ENCODE data around the gene ITPR3. TPM values are rescaled to one million over a fixed set of nuclear protein-coding genes. Genes with fewer than 3 reads are reported as not detected.

The ITPR3 gene
- polyA plus RNA-seq (ENCODE audit: insufficient read length) = 6.8 TPM

DNA sequence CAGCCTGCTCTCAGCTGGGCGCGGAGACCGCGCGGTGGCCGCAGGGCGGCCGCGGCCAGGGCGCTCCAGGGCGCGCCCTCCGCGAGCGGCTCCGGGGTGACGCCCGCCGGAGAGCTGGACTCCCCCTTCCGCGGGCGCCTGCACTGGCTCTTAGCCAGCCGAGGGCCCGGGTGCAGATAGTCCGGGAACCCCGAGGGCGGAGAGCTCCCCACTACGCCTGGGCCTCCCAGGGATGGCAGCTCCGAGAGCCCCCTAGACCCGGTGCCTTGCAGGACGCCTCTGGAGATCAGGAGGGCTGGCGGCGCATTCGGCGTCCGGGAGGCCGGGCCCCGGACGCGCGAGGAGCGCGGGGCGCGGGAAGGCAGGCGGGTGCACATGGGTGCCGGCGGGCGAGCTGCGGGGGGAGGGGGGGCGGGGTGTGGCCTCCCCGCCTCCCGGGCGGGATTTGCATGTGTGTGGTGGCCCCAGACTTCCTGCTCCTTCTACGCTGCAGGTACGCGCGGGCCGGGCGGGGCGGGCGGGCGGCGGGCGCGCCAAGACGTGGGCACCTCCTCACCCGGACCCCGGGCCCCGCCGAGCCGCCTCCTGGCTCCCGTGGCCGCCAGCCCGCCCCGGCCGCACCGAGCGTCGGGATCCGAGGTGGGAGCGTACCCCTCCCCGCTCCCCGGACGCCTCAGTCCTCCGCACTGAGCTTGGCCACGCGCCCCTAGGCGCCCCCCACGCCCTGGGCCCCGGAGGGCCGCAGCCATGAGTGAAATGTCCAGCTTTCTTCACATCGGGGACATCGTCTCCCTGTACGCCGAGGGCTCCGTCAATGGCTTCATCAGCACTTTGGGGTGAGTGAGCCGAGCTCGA is at the start of gene ITPR3:
TSS of gene ITPR3 (plus strand) at position 467 of the 855 bp plus-strand sequence. CDS start at position 748, 281 bp downstream.
- DNase-seq (ENCODE audit: low read depth) = no peak

DNA sequence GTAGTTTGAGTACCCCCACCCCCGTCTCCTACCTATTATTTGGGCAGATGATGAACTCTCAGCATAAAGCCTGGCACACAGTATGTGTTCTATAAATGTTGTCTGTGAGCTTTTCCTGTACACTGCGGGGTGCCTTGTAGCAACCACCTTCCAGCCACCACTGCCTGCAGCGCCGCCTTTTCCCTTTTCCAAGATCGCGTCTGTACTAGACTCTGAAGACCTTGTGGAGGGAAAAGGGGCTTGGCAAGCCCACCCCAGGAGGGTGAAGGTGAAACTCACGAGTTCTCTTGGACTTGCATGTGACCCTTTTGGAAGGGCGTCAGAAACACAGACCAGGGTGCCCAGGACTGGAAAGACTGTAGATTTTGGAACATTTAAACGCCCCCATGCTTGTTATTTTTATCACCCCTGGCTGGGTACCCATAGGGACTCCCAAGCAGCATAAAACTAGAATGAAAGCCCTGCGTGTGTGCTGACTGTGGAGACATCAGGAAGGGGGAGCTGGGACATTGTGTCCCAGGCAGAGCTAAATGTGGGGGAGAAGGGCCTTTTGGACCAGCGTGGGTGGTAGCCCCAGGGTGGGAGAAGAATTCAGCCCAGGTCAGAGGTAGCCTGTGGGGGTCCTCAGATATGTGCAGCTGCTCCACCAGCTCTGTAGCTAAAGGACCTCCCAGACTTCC is 49.3 kb upstream of the ITPR3 start:
- no peak for DNase-seq (ENCODE audit: low read depth)

DNA sequence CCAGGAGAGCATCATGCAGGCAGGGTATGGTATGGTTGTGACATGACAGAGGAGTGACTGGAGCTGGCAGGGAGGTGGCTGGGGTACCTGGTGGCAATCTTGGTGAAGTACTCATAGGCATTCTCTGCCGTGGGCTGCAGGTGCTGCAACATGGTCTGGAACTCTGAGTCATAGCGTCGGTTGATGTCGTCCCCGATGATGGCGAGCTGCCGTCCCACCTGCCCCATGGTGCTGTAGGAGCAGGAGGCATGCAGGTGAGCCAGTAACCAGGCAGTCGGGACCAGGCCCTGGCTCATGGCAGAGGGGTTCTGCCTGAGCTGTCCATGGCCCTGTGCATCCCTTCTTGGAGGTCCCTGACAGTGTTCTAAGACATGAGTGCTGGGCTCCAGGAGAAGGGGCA is 45.9 kb upstream of the ITPR3 start:
- no peak for DNase-seq (ENCODE audit: low read depth)

DNA sequence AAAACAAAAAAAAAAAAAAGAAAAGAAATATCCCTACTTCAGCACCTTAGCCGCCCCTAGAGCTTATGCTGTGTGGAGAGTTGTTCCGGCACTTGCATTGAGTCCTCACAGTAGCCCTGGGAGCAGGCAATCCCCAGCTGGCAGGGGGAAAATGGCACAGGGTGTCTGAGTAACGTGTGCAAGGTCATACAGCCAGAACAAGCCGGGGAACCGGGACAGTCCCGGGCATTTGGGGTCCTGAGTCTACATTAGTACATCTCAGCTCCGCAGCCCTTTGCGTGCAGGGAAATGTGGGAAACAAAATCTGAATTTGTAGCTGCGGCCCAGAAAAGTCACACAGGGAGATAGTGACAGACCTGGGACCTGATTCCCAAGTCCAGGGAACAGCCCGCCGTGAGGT is 44.5 kb upstream of the ITPR3 start:
- DNase-seq (ENCODE audit: low read depth) = no peak

DNA sequence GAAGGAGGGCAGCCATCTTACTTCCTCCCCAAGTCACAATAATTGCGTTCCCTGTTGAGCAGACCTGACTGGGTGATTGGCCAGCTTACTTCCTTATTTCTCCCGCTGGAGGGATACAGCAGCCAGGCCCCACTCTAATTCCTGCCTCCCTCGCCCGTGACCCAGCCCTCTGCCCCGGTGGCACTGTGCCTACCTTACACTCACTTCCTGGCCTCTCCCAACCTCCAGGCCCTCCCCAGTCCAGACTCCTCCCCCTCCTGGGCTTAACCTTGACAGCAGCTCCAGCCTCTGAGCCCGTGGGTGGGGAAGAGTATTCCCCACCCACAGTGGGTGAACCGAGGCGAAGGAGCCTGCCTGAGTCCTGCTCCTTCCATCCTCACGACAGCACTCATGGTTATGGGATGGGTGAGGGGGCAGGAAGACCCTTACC is 44.0 kb upstream of the ITPR3 start:
- DNase-seq (ENCODE audit: low read depth) = no peak

DNA sequence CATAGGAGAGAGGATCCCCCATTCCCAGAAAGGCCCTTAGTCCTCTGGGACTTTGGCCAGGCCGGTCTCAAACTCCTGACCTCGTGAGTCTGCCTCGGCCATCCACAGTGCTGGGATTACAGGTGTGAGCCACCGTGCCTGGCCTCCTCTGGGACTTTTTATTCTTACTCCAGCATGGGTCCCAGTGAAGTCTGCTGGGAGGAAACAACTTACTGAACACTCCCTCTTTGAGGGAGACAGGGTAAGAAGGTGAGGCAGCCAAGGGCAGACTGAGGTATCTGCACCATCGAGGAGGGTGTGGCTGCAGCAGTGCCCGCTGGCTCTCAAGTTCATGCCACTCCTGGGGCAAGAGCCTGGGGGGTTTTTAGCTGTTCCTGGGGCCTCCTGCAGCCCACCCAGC is 43.4 kb upstream of the ITPR3 start:
- no peak for DNase-seq (ENCODE audit: low read depth)

DNA sequence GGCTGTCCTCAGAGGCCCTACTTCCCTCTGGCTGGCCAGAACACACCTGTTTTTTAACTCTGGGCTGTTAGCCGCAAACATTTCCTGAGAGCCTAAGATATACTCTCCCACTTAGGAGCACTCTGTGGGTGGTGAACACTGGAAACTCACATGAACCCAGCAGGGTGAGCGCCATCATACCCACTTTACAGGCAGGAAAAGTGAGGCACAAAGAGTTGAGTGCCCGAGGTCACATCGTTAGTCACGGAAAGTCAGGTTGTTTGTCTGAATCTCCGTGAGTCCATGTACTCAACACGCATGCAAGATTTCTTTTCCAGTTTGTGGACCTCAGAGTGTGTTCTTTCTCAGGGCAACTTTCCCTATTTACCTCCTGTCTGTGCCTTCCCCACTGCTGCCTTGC is 43.0 kb upstream of the ITPR3 start:
- DNase-seq (ENCODE audit: low read depth) = no peak

DNA sequence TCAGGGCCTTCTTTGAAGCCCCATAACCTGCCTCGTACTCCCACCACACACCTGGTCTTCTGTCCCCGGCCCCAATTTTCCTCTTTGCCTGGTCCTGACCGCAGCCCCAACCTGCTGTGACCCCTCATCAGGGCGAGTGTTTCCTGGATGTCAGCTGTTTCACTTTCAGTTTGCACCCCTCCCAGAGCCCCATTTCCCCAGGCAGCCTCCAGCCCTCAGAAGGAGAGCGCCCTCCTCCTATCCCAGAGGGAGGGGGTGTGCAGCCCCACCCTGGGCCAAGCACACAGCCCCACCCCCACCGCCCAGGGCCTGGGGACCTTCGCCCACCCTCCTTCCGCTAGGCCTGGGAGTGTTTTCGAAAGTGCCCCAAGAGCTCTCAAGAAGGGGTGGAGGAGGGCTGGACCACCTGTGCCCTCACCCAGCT is 42.5 kb upstream of the ITPR3 start:
- DNase-seq (ENCODE audit: low read depth) = no peak

DNA sequence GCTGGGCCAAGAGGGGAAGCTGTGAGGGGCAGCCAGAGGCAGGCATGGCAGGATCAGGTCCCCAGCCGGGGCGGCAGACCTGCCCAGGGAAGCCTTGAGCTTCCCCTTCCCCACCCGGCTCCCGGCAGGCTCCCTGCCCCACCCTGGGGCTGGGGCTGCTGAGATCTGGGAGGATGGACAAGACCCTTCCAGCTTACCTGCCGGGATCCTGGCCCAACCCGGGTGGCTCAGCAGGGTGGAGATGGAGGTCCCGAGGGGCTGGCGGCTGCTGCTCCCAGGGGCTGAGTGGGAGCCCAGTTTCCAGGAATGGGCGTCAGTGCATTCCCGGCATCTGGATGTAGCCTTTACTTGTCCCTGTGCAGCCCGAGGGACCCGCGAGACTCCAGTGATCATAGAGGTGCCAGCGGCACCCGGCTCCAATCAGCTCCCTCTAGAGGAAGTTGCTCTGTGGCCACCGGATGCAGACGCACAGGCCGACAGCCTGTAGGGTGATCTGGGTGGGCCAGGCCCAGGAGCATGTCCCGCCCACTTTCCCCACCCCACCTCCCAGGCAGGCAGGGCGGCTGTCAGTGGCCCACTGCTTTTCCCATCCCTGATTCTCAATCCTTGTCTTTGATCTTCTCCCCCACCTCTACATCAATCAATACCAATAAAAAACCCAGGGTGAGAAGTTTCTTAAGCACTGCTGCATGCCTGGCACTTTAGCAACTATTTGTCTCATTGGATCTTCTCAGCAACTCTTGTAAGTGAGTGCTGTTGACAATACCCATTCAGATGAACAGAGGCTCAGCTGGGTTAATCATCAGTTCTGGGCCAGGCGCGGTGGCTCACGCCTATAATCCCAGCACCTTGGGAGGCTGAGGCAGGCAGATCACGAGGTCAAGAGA is 41.1 kb upstream of the ITPR3 start, which contains the start of gene BAK1:
TSS of gene BAK1 (minus strand) at position 449 of the 887 bp plus-strand sequence. CDS start 2,672 bp downstream, outside the sequence.
- DNase-seq (ENCODE audit: low read depth) = peak; percentile 71

DNA sequence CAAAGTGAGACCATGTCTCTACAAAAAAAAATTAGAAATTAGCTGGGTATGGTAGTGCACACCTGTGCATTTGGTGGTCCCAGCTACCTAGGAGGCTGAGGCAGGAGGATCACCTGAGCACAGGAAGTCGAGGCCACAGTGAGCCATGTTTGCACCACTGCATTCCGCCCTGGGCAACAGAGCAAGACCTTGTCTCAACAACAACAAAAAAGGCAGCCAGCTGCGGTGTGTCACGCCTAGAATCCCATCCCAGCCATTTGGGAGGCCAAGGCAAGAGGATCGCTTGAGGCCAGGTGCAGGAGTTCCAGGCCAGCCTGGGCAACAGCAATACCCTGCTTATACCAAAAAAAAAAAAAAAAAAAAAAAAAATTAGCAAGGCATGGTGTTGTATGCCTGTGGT is 39.9 kb upstream of the ITPR3 start:
- DNase-seq (ENCODE audit: low read depth) = no peak

DNA sequence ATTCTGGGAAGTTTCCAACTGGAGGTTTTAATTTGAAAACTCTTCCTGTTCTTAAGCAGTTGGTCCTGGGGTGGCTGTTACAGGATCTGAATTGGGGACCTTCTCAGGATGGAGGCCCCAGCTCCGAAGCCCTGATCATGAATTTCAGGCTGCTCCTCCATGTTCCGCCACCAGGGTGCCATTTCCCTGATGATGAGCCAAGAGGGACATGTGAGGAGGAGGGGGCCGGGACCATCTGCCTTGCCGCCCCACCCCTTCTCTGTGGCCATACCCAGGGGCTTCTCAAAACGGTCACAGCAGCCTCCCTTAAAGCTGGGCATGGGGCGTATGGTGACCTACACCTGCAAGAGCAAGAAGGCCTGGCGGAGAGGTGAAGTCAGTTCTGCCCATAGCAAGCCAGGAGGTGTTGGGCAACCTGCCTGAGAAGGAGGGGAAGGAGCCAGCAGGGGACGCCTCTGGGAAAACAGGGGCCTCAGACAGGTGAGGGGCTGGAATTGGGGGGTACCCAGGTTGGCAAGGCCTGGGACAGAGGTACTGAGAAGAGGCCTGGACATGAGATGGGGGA is 37.4 kb upstream of the ITPR3 start:
- DNase-seq (ENCODE audit: low read depth) = no peak

DNA sequence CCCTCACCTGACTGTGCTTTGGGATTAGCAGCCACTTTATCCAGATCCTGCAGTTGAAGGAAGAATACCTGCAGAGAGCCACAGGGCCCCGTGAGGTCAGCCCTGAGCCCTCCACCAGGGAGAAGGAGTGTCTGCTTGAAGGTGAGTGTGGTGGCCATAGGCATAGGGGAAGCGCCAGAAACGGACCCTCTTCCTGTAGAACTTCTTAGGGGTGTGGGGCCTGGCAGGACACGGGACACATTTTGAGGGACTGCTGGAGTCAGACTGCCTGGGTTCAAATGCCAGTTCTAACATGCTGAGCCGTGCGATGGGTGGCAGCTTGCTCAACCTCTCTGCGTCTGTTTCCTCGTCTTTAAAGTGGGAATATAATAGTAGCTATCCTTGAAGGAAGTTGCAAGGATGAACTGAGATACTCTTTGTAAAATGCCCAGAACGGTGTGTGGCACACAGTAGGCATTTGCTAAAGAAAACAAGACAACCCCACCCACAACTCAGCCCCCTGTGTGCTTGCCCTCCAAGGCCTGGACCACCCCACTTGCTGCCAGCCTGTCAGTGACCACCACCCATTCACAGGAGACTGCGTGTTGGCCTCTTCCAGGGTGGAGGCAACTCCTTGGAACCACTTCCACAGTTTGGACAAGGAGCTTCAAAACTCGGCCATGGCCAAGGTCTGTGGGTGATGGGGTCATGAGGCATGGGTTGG is 36.3 kb upstream of the ITPR3 start:
- DNase-seq (ENCODE audit: low read depth) = no peak

DNA sequence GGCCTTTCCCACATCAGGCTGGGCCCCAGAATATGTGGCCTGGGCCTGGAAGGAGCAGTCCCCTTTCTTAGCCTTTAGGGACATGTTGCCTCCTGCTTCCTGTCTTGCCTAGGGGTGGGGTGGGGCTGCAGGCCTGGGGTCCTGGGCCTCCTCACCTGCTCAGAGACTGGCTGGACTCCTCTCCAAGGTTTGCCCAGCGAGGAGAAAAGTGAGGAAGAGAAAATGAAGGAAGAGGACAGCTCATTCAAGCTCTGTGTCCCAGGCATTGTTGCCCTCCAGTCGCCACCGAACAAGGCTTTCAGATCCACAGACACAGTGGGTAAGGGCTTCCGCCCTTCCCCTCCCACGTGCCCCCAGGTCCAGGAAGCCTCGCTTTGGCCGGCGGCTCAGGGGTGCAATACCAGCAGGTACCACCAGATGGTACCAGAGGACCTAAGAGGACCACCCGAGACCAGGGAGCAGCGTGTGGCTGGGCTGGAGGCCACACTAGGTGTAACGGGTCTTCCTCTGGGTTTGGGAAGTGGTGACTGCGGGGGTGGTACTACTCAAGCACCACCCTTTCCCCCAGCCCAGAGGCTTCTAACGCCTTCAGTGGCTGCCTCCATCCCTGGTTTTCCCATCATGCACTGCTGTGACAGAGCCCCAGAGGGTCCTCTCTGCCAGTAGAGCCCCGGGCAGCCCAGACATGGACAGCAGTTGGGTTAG is 35.6 kb upstream of the ITPR3 start:
- DNase-seq (ENCODE audit: low read depth) = peak; percentile 32

DNA sequence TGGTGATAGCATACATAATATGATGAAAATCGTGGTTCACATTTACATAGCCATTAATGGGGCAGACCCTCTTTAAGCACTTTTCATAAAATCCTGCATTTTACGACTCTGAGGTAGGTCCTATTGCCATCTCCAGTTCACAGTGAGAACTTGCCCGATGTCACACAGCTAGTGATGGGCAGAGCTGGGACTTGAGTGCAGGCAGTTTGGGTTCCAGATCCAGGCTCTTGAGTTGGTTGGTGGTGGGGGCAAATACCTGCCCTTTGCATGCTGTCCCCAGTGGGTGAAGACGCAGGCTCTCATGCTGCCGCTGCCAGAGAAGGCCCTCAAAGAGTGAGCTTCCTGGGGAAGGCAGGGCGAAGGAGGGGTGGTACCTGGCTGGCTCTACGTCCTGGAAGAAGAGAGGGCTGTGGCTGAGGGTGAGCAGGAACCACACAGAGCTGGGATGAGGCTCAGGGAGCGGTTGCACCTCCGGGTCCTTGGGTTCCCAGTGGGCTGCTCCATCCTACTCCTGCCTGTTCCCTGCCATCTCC is 34.9 kb upstream of the ITPR3 start:
- DNase-seq (ENCODE audit: low read depth) = no peak

DNA sequence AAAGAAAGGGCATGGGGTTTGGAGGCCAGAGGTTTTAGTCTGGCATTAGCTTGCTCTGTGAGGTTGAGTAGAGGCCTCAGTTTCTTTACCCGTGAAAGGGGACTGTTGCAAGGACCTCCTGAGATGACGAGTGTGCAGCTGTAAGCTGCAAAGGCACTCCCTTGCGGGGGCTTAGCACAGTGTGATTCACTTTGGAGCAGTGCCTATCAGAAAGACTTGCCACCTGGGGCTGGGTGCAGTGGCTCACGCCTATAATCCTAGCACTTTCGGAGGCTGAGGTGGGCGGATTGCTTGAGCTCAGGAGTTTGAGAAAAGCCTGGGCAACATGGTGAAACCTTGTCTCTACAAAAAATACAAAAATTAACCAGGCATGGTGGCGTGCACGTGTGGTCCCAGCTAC is 33.6 kb upstream of the ITPR3 start:
- DNase-seq (ENCODE audit: low read depth) = no peak

DNA sequence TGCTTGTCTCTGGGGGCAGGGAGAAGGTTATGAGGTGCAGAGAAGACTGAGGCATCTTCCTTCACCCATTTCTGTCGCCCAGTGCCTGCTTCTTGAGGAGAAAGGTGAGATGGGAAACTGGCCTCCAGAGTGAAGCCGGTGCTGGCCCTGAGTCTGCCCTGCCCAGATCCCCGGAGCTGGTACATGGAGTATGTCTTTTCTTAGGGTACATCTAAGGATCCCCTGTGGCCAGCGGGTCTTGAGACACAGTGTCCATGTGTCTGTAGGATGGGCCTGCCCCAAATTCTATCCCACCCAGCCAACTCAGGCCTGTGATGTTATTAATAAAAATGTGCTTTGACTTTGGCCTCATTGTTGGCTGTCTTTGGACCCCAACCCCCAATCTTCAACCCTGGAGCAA is 32.2 kb upstream of the ITPR3 start:
- DNase-seq (ENCODE audit: low read depth) = no peak

DNA sequence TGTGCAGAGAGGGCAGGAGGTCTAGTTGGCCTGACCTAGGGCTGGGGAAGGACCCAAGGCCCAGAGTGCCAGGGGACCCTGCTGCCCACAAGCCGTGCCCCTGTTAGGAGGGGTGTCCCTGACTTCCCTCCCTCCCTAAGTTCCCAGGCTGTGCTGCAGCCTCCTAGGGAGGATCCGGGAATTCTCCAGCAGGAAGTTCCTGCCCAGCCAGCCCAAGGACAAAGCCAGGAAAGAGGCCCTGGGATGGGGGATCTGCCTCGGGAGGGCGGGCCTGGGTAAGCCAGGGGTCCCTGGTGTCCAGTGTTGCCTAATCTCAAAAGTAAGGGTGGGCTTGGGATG is 31.8 kb upstream of the ITPR3 start:
- DNase-seq (ENCODE audit: low read depth) = no peak

DNA sequence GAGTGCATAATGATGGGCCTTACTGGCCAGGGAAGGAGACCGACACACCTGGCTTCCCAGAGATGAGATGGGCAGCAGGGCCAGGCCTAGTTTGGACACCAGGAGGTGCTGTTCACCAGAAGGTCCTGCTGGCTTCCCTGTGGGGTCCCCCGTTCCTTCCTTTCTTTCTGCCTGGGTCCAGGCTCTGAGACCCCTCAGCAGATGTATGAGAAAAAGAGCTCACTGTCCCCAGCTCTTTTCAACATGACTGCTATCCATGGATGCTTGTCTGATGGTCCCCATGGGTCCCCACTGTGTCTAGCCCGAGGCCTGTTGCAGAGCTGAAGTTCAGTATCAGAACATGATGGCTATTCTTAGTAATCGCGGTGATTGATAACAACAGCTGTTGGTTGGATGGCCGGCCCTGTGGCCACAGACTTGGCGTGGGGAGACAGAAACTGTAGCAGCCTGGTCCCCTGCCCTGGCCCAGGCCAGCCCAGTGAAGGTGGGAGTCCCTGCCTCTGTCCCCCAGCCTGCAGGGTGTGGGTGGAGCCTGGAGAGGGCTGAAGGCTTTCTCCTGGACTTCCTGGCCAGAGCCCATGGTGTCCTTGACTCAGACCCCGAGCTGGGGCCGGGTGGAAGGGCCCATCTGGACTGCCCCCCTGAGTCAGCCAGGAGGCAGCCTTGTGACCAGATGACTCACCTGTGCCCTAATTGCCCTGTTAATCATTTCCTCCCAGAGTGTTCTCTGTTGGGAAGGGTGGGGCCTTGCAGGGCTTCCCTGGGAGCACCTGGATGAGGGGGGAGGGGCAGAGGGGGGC is 31.2 kb upstream of the ITPR3 start:
- no peak for DNase-seq (ENCODE audit: low read depth)

DNA sequence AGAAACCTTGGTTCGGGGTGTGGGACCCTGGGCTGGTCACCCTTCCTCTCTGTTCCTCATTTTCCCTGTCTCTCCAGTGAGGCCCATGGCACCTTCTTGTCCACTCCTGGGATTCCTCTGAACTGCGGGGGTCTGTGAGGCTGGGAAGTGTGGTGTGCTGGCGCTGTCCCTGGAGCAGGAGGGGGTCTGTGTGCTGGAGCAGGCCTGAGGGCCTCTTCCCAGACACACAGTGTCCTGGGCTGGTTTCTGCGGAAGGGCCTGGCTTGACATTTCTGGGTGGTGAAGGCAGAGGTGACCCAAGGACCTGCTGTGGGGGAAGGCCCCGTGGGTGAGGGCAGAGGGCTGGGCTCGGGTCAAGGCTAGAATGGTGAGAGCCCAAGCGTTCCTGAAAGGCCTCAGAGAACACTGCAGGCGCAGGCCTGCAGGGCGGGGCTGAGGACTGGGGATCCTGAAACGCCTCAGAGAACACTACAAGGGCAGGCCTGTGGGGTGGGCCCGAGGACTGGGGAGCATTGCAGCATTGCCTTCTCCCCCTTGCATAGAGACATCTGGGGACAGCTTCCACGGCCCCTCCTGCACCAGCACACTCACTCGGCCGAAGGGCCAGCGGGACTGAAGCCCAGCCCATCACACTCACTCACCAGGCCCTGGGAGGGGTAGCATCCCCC is 30.5 kb upstream of the ITPR3 start:
- DNase-seq (ENCODE audit: low read depth) = no peak

All from forelimb muscle (tissue), 1 donor.